ENCODE results near the gene MOSPD2.

Gene MOSPD2

DNA sequence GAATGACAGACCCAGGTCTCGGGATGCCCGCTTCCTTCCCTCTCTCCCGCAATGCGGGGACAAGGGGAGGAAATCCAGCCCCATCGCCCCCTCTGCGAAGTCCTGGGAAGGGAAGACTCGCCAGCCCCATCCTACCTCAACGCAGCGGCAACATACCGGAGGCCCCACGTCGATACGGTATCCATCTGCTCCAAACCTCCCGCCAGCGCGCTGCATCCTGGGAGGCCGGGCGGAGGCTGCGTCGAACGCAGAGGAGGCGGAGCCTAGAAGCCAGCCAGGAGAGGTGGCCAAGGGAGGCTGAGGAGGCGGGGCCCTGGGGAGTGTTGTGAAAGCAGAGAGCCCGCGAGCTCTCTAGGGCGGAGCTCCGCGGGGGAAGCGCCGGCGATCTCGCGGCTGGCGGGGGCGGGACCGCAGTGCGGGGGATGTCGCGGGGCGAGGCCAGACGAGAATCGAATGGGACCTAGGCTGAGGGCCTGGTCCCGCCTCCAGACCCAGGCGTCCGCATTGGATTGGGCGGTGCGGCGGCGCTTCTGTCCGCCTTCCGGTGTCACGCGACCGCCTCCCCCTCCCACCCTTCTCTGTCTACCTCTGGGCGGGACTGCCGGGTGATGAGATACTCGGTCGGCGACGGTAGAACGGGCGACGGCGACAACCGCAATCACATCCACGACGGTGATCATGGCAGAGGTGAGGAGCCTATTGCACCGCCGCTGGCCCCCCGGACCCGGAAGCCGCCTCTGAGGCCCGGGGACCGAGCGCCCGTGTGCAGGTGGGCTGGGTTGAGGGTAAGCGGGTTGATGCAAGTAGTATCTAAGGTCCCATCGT lies at the start of gene MOSPD2, which contains the start of gene FANCB:
Gene MOSPD2, plus strand, starts transcription at position 571 of the 825 bp plus-strand sequence. Its CDS starts 108 bp downstream, at position 679.
Gene FANCB, minus strand, starts transcription at position 219 of the 825 bp plus-strand sequence. CDS start 7,559 bp downstream, outside the sequence.
- DNase-seq, result peak; percentile 93

DNA sequence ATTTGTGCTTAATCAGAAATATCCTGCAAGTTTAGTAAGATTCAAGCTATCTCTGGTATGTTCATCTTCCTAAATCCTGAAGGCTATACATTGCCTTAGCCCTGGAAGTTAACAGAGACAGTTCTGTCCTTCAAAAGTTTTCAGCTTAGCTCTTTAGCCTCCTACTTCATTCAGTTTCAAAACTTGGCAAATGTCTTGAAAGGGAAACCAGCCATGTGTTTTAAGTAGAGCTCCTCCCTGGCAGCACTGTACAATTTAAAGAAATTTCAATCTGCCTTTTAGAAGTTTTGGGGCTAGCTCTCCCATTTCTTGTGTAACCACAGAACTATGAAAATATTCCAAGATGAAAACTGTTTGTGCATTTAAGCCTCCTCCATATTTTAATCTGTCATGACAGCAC lies 47.4 kb upstream of the MOSPD2 start:
- DNase-seq, result no peak

DNA sequence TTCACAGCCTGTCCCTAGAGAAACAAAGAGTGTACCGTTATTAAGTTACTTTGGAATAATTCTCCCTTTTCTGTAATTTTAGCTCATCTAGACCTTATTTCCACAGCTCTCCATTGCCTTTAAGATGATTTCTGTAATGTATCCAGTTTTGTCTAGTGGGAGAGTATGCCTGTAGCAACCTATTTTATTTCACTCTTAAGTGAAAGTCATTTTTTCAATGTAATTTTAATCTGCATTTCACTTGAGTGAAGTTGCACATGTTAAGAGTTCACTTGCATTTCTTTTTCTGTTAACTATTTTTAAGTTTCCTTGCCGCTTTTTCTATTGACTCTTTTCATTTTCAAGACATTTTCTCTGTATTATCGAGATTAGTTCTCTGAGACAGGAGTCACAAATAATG lies 46.9 kb upstream of the MOSPD2 start:
- DNase-seq, result no peak

DNA sequence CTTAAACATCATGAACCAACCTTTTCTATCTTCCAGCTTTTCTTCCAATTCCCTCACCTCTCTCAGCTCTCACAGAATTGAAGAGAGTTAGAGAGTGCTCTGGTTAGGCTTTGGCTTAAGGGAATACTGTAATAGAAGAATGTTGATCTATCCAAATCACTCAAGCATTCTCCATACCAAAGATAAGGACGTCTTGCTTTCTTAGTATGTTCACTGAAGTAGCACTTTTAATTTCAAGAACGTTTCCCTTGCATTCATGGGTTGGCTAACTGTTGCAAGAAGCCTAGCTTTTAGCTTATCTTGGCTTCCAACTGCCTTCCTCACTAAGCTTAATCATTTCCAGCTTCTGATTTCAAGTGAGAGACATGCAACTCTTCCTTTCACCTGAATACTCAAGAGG lies 43.6 kb upstream of the MOSPD2 start:
- no peak for DNase-seq

DNA sequence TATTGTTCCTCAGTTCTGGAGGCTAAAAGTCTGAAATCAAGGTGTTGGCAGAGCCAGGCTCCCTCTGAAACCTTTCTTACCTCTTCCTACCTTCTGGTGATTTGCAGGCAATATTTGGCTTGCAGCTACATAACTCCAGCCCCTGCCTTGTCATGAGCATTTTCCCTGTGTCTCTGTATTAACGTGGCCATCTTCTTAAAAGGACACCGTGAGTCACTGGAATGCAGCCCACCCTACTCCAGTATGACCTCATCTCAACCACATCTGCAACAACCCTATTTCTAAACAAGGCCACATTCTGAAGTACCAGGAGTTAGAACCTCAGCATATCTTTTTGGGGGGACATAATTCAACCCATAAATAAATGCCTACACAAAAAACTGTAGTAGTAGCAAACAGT lies 41.1 kb upstream of the MOSPD2 start:
- DNase-seq, result no peak

DNA sequence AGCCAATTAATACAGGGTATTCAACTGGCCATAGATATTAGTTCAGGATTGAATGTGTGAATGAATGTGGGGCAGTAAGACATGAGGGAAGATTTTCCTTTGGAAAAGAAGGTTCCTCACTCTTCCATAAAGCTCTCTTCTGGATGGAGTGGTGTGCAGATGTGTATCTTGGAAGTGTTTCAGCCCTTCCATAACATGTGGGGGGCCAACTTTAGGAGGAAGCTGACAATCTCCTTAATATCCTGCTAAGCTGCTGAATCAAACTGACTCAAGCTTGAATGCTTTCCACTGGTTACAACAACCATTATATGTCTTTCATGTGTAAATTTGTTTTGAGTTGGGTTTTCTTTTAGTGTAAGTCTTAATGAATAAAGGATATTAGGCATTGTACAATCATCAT lies 40.6 kb upstream of the MOSPD2 start:
- DNase-seq, result no peak

DNA sequence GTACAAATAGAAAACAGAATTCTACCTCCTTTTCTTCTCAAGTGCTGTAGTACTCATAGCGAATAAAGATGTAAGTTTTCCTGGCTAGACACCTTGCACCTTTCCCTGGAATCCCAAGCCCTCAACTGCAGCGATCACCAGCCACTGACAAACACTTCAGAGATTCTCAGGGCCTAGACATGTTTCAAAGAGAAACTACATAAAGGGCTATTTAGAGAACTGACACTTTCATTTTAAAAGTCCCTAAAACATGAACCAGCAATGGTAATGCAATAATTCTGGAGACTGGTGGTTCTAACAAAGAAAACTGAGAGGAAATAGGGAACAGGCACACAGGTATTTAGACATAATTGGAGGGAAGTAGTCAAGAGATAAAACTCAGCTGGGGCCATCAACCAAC lies 36.1 kb upstream of the MOSPD2 start:
- DNase-seq, result no peak

DNA sequence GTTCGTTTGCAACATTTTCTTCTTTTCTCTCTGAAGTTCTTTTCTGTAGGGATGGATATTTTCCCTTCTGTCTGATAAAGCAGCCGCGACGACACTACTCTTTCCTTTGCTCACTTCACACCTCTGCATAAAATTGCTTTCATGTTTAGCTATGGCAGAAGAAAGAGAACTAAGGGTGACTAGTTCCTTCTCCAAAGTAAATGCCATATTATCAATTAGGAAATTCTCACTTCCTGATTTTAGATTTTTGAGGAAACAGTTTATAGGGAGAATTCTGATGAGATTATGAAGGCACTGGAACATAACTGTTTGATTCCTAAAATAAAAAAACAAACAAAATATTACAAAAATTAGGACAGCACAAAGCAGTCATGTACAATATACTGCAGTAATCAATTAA lies 29.6 kb upstream of the MOSPD2 start:
- no peak for DNase-seq

DNA sequence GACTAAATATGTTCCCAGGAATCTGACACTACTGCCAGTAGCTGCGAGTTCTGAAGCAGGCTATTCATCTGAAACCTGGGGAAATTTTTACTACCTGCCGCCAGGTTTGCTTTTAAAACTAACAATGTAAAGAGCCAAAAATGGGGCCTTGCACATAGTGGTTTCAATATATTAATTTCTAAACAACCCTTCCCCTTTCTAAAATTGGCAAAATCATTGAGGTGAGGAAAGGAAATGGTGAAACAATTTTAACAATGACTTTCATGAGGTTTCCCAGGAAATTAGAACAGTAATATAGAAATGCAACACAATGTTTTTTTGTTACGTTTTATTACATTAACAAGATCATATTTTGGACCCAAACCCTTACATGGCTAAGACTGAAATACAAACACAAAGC lies 21.7 kb upstream of the MOSPD2 start:
- DNase-seq, result no peak

DNA sequence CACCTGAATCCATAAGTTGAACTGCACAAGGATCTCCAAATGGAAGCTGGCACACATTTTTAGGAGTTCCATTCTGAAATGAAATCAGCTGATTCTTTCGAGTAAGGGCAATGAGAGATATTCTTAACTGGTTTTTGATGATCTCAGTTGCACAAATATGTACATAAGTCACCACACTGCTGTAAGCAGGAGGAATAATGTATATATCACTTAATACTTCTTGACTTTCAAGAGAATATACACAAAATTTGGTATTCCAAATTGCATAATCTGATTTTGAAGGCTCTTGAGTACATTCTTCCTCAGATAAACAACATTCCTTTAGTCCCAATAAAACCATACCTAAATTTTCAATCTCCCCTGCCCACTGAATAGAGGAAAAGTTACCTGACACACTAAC lies 8.6 kb upstream of the MOSPD2 start:
- no peak for DNase-seq

DNA sequence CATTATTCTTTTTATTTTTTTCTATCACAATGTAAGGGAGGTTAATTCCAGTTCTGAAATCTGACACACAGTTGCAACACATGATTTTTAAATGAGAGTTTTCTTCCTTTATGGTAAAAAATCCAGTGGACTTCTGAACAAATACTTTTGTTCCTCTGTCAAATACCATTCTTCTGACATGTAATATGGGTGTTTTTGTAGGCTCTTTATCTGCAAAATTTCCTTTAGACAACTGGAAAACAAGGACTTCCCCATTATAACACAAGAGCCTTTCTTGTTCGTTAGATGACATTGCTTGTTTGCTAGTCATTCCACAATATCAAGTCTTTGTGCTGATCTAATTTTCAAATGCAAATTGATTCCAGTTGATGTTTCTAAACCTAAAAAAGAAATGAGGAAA lies 8.0 kb upstream of the MOSPD2 start:
- no peak for DNase-seq

DNA sequence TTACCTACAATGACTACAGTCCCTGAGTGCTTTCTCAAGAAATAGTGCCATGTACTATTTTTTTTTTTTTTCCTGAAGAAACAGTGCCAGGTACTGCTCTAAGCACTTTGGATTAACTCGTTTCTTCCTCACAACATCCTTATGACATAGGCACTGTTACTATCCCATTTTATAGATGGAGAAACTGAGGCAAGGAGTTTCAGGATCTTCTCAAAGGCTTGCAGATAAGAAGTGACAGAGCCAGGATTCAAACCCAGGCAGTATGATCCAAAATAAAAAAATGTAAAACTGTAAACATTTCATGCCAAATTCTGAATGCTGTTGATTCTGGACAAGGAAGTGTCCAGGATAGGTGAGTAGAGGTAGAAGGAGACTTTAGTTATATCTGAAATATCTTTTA lies 1.5 kb upstream of the MOSPD2 start:
- DNase-seq, result no peak

DNA sequence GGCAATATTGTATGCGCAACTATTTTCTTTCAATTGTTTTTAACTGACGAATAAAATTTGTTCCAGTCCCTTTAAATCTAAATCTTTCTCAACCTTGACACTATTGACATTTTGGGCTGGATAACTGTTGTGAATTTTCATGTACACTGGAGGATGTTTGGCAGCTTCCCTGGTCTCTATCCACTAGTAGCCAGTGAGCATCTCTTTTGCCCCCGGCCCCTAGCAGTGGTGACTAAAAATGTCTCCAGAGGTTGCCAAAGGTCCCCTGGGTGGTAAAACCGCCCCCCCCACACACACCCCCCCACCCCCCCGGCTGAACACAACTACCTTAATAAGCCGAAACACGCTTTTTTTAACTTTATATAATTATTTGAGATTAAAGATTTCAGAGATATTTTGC lies 866 bp upstream of the MOSPD2 start:
- no peak for DNase-seq

DNA sequence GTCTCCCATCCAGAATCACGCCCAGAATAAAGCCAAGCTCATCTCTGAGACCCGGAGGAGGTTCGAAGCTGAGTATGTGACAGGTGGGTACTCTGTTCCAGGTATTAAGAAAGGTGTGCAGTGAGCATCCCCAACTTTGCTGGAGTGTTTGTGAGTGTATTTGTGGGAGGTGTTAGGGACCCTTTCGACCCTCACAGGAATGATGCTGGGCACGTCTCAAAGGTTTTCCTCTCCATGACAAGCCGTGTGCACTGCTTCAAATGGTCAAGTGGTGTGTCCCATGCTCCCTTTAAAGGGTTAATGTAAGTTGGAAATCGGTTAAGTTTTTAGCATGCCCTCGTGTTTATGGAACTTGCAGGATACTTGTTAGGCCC lies 442 bp downstream of the MOSPD2 start:
- DNase-seq, result no peak

DNA sequence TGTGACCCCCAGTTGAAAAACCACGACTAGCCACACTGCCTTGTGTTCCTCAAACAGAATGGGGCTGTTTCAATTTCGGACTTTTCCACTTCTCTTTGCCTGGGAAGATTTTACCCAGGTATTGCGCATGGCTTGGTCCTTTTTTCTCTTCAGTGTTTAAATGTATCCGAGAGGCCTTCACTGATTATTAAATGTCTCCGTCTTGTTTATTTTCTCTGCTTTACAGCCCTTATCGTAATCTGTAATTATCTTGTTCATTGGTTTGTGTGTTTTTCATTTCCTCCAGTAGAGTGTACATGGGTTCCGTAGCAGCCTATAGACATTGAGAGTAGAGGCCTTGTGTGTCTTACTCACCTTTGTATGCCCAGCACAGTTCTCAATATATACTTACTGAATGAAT lies 2.4 kb downstream of the MOSPD2 start:
- no peak for DNase-seq

DNA sequence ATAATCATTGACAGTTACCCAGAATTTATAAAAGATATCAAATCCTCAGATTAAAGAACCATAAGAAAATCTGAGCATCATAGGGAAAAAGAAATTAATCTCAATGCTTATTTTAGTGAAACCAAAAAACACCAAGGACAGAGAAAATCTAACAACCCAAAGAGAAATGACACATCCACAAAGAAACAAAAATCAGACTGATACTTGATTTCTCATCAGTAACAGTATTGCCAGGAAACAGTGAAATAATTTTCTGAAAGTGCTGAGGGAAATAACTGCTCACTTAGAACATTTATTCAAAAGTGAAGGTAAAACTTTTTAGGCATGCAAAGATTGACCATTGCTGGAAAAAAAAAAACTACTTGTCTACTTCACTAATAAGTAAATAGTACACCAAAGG lies 10.6 kb downstream of the MOSPD2 start:
- no peak for DNase-seq

DNA sequence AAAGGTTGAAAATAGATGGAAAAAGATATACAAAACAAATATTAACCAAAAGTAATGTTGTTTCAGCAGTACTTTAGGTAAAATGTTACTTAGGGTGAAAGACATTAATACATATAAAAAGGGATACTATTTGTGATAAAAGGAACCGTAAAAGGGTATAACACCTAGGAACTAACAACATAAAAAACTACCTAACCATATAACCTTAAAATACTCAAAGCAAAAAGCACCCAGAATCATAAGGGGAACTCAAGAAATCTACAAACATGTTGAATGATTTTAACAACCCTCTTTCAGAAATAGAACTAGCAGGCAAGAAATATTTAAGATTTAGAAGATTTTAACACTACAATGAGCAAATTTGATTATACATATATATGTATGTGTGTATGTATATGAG lies 11.5 kb downstream of the MOSPD2 start:
- no peak for DNase-seq

DNA sequence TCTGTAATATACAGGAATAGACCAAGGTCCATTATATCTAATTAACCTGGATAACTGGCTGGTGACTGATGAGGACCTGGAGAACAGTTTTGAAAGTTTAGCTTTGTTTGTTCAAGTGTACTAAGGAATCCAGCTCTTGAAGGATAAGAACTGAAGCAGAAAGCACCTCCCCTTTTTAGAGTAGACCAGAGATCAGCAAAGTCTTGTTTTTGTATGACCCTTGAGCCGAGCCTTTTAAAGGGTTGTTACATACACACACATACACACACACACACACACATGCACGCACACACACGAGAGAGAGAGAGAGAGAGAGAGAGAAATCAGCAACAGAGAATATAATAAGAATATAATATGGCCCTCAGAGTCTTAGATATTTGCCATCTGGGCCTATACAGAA lies 13.0 kb downstream of the MOSPD2 start:
- DNase-seq, result no peak

DNA sequence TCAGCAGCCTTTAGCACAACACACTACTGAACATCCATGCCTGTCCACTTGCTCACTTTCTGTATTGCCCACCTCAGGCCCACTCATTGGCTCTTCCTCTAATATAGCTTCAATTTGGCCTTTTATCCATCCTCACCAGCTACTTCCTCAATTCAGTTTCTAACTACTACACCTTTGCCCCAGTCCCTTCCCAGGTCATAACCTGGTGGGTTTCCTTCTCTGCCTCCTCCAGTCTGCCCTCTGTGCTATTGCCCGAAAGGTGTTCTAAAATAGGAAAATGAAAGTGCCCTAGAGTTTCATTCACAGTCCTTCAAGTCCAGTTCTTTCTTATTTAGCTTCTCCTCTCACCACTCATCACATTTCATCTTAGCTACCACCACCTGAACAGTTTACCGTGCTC lies 23.1 kb downstream of the MOSPD2 start:
- no peak for DNase-seq

DNA sequence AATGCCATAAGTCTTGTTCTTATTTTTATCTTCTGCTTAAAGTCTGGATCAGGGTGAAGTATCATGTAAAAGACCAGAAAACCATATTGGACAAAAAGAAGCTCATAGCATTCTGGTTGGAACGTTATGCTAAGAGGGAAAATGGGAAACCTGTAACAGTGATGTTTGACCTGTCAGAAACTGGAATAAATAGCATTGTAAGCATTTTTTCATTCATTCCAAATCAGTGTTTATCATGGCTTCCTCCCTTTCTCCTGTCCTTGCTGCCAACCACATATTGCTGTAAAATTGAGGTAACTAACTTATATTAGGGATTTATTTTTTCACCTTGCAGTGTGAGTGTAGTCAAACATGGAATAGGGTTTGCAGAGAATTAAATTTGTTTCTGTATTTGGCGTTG lies 23.8 kb downstream of the MOSPD2 start:
- DNase-seq, result no peak

DNA sequence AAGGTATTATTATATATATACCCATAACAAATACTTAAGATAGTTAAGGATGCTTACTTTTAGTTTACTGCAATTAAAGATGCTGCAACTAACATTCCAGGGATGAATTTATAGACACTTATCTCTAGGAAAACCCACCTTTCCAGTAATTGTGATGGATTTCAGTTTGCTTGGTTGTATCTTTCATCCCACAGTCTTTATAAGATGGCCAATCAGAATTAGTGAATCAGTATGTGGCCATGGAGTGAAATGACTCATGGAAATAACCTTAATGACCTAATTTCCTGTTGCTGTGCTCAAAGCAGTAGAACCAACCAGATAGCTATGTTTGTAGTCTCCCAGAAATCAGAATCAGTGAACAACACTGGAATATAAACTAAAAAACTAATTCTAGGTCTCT lies 26.4 kb downstream of the MOSPD2 start:
- DNase-seq, result no peak

DNA sequence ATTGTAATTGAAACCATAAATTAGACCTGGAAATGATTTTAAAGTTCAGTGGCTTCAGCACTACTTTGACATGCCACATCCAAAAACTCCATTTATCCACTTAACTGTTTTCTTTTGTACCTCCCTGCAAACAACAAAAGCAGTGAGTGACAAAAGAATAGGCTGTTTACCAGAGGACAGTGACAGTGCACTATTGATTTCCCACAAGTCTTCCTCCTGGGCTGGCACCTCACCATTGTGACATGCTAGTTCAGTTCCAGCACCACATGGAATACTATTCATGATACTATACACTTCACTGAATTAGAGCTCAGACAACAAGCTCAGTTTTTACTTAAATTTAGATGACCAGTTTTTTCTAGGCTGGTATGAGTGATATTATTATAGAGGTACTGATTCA lies 29.3 kb downstream of the MOSPD2 start:
- peak; percentile 3 for DNase-seq

DNA sequence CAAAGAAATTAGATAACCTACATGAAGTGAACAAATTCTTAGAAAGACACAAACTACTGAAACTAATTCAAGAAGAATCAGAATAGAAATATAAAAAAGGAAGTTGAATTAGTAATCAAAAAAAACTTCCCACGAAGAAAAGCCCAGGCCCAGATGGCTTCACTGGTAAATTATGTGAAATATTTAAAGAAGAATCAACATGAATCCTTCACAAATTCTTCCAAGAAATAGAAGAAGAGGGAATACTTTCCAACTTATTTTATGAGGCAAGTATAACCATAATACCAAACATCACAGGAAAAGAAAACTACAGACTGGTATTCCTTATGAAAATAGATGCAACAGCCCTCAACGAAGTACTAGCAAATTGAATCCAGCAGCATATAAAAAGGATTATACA lies 30.7 kb downstream of the MOSPD2 start:
- DNase-seq, result no peak

DNA sequence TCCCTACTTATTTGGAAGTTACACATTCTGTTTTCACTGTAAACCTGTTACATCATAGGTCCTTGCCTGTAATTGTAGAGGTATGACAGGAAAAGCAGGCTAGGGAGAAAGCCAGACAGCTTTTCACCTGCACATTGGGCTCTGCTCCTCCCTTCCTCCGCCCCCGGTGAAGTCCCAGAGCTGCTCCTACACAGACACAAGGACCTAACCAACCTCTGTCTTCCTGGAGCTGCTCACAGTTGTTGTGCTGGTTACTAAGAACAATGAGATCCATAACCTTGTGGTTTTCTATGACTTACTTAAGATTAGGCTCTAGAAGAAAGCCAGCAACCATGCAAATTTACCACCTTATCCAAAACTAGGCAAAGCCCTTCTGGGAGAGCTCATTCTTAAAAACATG lies 40.0 kb downstream of the MOSPD2 start:
- no peak for DNase-seq

DNA sequence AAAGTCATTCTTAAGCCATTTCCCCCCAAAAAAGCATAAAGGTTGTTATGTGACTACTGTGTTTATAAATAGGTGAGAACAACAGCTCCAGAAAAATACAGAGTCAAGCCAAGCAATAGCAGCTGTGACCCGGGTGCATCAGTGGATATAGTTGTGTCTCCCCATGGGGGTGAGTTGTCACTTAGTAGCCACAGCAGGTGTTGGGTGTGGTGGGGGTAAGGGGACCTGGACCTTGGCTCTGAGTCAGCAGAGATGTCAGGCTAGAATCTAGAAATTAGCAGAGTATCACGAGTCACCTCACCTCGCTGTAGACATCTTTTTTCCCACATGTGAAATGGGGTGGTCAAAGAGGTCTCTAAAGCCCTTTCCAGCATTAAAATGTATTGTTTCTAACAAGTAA lies 42.4 kb downstream of the MOSPD2 start:
- DNase-seq, result no peak

All from COR-L47 (cell line).